ENCODE measurements around the gene RFC5. TPM values are rescaled to one million over a fixed set of nuclear protein-coding genes. Genes with fewer than 3 reads are reported as not detected.

Gene RFC5
- total RNA-seq, 1 donor from 2014 or later: 53.6 TPM

- intact Hi-C loops (cut with micrococcal nuclease): no loop called here
These were observed 34.7 kb downstream of the RFC5 start for GRCh38 chr12:118050972-118051910.

GRCh38 chr12:118052324-118053070, 36.0 kb downstream of the RFC5 start:
- intact Hi-C loops (cut with micrococcal nuclease): no loop called here

- intact Hi-C loops (cut with micrococcal nuclease): no loop called here
These were observed 36.8 kb downstream of the RFC5 start for GRCh38 chr12:118053071-118053985.

GRCh38 chr12:118055144-118055557, 38.6 kb downstream of the RFC5 start:
- intact Hi-C loops (cut with micrococcal nuclease): no loop called here

GRCh38 chr12:118055865-118056773, 39.6 kb downstream of the RFC5 start:
- intact Hi-C loops (cut with micrococcal nuclease): loop anchor here (2.0 kb wide), 1 partner anchor 181 kb away; no protein-coding TSS in a partner anchor

- intact Hi-C loops (cut with micrococcal nuclease): no loop called here
These were observed 41.7 kb downstream of the RFC5 start for GRCh38 chr12:118058227-118058626.

- intact Hi-C loops (cut with micrococcal nuclease): no loop called here
These were observed 42.4 kb downstream of the RFC5 start for GRCh38 chr12:118058881-118059280.

- intact Hi-C loops (cut with micrococcal nuclease): loop anchor here (1.0 to 5.0 kb wide), 4 partner anchors 43 to 298 kb away; partner anchors contain the start of genes PEBP1, RFC5 and VSIG10
These were observed 43.1 kb downstream of the RFC5 start for GRCh38 chr12:118059341-118060191.

GRCh38 chr12:118060301-118061010, 44.0 kb downstream of the RFC5 start:
- intact Hi-C loops (cut with micrococcal nuclease): loop anchor here (1.0 to 5.0 kb wide), 4 partner anchors 42 to 297 kb away; partner anchors contain the start of genes PEBP1, RFC5 and VSIG10

GRCh38 chr12:118061011-118061872, 44.7 kb downstream of the RFC5 start, which contains the start of gene WSB2:
TSS of gene WSB2 (minus strand) at chr12:118061179. CDS start at chr12:118061048, 131 bp downstream.
- intact Hi-C loops (cut with micrococcal nuclease): loop anchor here (2.0 to 5.0 kb wide), 3 partner anchors 41 to 296 kb away; partner anchors contain the start of genes PEBP1 and VSIG10

- intact Hi-C loops (cut with micrococcal nuclease): loop anchor here (1.0 to 5.0 kb wide), 4 partner anchors 40 to 311 kb away; partner anchors contain the start of genes PEBP1 and VSIG10
These were observed 45.7 kb downstream of the RFC5 start for GRCh38 chr12:118061873-118062843.

GRCh38 chr12:118063576-118064391, 47.3 kb downstream of the RFC5 start:
- intact Hi-C loops (cut with micrococcal nuclease): loop anchor here (5.0 kb wide), 2 partner anchors 39 to 294 kb away; partner anchors contain the start of gene VSIG10

GRCh38 chr12:118064608-118065007, 48.1 kb downstream of the RFC5 start:
- intact Hi-C loops (cut with micrococcal nuclease): loop anchor here (5.0 kb wide), 2 partner anchors 38 to 293 kb away; partner anchors contain the start of gene VSIG10

- intact Hi-C loops (cut with micrococcal nuclease): no loop called here
These were observed 48.9 kb downstream of the RFC5 start for GRCh38 chr12:118065380-118065779.

GRCh38 chr12:118068445-118068844, 51.9 kb downstream of the RFC5 start:
- intact Hi-C loops (cut with micrococcal nuclease): no loop called here

Measured in T-helper 2 cell treated with Interferon-gamma antibody and Interleukin-4, amounts not matched to agents 100 ng/mL and 5 ng/mL, for 36 hours (primary cell).